ENCODE data around the gene TAF3. TPM values are rescaled to one million over a fixed set of nuclear protein-coding genes. Genes with fewer than 3 reads are reported as not detected.

Gene TAF3
- total RNA-seq, 1 experiment from 2014 or later = 5.5 TPM

DNA sequence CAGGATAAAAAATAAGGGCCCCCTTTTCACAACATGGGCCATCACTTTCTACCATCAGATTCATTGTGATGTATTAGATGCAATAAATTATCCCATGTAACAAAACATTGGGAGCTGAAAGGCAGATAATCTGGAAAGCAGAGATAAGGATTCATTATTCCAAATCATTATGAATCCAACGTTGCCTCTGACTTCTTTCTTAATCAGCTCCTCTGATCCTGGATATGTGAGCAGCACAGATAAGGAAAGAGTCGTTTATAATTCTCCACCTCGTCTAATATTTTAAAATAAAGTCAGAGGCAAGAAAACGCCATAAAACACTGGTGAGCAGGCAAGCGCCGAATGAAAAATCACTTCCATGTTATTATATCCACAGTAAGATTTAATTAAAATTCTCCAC is 222.3 kb downstream of the TAF3 start:
- Histone ChIP-seq H3K27ac (ENCODE audit: low read length) (no peak overlapping the region), H3K27me3 (ENCODE audit: control insufficient read depth, insufficient read depth, low read length) (no peaks in the 10 kb centered on the region; the same call in 1 of the 2 replicates), H3K4me1 (ENCODE audit: control insufficient read depth, insufficient read depth, low read length) (no peaks in the 10 kb centered on the region), H3K4me3 (ENCODE audit: low read depth in 2 of 2, low read length in 2 of 2) (no peak overlapping the region), H3K9me3 (ENCODE audit: control insufficient read depth, insufficient read depth, low read depth, low read length) (no peaks in the 10 kb centered on the region), H3K36me3 (ENCODE audit: control insufficient read depth, insufficient read depth, low read length) (no peaks in the 10 kb centered on the region)
- POLR2A ChIA-PET = no interaction called here
- CTCF ChIA-PET = no interaction called here
- no peak for DNase-seq (ENCODE audit: low read depth, low spot score)
- in situ Hi-C loops (cut with HindIII; ENCODE audit: low pct_unique_long_range_greater_than_20kb, low sequenced_read_pairs) = no loop called here
- intact Hi-C loops (cut with micrococcal nuclease; ENCODE audit: unreplicated experiment) = no loop called here
- no TSS peak for BruUV-seq (replicated peaks)
- TF ChIP-seq TCF7L2 (IDR thresholded peaks at IDR 0.05; ENCODE audit: low read depth, low read length) (no peak), POLR2AphosphoS5 (IDR thresholded peaks at IDR 0.05; ENCODE audit: low read depth, low read length) (no peak), SIN3A (IDR thresholded peaks at IDR 0.05; ENCODE audit: borderline replicate concordance, insufficient read depth, low read depth, low read length) (no peak), REST (IDR thresholded peaks at IDR 0.05; ENCODE audit: insufficient read depth in 1 of 2, low read depth in 2 of 2, low read length in 1 of 2) (no peak)
- TF ChIP-seq, protein P1, sequence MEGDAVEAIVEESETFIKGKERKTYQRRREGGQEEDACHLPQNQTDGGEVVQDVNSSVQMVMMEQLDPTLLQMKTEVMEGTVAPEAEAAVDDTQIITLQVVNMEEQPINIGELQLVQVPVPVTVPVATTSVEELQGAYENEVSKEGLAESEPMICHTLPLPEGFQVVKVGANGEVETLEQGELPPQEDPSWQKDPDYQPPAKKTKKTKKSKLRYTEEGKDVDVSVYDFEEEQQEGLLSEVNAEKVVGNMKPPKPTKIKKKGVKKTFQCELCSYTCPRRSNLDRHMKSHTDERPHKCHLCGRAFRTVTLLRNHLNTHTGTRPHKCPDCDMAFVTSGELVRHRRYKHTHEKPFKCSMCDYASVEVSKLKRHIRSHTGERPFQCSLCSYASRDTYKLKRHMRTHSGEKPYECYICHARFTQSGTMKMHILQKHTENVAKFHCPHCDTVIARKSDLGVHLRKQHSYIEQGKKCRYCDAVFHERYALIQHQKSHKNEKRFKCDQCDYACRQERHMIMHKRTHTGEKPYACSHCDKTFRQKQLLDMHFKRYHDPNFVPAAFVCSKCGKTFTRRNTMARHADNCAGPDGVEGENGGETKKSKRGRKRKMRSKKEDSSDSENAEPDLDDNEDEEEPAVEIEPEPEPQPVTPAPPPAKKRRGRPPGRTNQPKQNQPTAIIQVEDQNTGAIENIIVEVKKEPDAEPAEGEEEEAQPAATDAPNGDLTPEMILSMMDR (IDR thresholded peaks at IDR 0.05) = no peak
- no peak for ATAC-seq

DNA sequence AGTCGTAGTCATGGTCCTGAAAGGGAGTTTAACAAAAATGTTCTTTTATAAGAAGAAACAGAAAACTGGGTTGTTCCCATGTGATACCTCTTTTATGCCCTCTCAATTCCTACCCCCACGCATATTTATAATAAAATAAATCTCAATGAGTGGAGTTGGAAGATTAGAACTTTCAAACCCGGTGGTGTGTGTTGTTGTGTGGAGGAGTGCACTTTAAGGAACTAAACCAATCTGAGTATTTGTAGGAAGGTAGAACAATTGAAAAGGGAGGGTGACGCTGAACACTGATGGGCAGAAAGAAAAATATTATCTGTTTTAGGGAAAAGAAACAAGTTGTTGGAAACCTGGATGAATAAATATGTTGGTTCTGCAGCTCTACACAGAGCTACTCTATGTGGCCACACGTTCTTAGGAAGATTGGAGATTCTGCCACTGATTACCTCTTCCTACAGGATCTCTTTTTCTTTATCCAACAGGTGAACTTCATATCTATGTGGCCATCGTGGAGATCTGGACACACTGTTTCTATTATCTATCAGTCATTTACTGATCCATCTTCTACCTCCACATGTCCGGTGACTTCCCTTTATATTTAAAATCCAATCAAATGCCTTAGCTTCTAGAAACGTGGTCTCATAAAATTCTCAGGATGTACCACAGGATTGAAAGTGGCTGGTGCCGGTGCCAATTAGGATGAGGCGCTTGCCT is 223.1 kb downstream of the TAF3 start:
- no peak overlapping the region for H3K27ac ChIP-seq (ENCODE audit: low read length)
- H3K4me1 ChIP-seq (ENCODE audit: control insufficient read depth, insufficient read depth, low read length) = no peaks in the 10 kb centered on the region
- POLR2A ChIA-PET = no interaction called here
- H3K9me3 ChIP-seq (ENCODE audit: control insufficient read depth, insufficient read depth, low read depth, low read length) = no peaks in the 10 kb centered on the region
- H3K27me3 ChIP-seq (ENCODE audit: control insufficient read depth, insufficient read depth, low read length) = no peaks in the 10 kb centered on the region; the same call in 1 of the 2 replicates
- DNase-seq (ENCODE audit: low read depth, low spot score) = no peak
- CTCF ChIA-PET = no interaction called here
- no TSS peak for BruUV-seq (replicated peaks)
- in situ Hi-C loops (cut with HindIII; ENCODE audit: low pct_unique_long_range_greater_than_20kb, low sequenced_read_pairs) = no loop called here
- H3K4me3 ChIP-seq (ENCODE audit: low read depth in 2 of 2, low read length in 2 of 2) = no peak overlapping the region
- intact Hi-C loops (cut with micrococcal nuclease; ENCODE audit: unreplicated experiment) = no loop called here
- TF ChIP-seq, protein P1 (IDR thresholded peaks at IDR 0.05) = no peak
- no peak for TF ChIP-seq TCF7L2 (IDR thresholded peaks at IDR 0.05; ENCODE audit: low read depth, low read length)
- TF ChIP-seq SIN3A (IDR thresholded peaks at IDR 0.05; ENCODE audit: borderline replicate concordance, insufficient read depth, low read depth, low read length) = no peak
- TF ChIP-seq POLR2AphosphoS5 (IDR thresholded peaks at IDR 0.05; ENCODE audit: low read depth, low read length) = no peak
- no peak for TF ChIP-seq REST (IDR thresholded peaks at IDR 0.05; ENCODE audit: insufficient read depth in 1 of 2, low read depth in 2 of 2, low read length in 1 of 2)
- no peaks in the 10 kb centered on the region for H3K36me3 ChIP-seq (ENCODE audit: control insufficient read depth, insufficient read depth, low read length)
- no peak for ATAC-seq

All from Panc1 (cell line).